Activated CD8-positive, alpha-beta memory T cell treated with anti-CD3 and anti-CD28 coated beads, Interleukin-2, amount 50 U/mL, for 48 hours (primary cell): ENCODE results near the gene ADAT2.
A peak's percentile ranks its signal among the peaks of the same experiment; 100 is the strongest.
"Not testable (repeated sequence)": the region's sequence is repeated elsewhere in the genome, so short reads cannot be mapped to it uniquely, and the experiment has no call there.

Source experiments
- DNase-seq: peaks from one replicate; pipeline ENCODE4 v3.0.0-alpha.2; 2020

Gene ADAT2

DNA sequence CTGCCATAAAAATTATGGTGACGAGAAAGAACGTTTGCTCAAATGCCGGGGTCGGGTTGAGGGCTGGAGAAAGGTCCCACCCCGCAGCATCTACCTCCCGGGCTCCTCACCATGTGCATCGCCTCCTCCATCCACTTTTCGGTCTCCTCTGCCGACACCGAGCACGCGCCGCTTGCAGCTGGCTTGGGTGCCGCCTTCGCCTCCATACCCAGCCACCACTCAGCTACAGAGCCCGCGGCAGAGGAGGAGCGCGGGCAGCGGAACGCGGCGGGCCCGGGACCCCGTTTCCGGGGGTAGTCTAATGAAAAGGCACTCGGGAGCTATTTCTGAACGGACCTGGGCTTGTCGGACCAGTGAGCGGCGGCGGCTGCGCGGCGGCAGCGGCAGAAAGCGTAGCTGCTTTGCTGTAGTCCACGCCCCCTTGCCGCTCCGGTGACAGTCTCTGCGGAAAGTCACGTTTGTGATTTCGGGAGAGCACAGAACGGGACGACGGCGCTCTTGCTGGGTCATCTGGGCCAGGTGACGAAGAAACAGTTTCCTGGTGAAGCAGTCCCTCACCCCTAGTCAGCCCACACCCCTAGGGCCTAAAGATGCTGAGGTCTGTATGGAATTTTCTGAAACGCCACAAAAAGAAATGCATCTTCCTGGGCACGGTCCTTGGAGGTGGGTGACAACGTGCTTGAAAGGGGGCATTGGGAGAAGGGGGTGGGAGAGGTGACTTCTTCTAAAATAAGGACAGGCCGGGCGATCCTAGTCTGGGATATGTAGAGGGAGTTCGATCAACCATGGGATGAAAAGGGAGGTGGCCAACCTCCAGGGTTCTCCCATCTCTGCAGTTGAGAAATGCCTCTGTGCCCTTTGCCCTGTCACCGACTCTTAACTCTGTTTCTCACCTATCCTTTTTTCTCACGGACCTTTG is at the start of gene ADAT2, which contains the start of gene PEX3:
TSS of gene ADAT2 (minus strand) at position 243 of the 919 bp plus-strand sequence. CDS start at position 206, 37 bp downstream.
TSS of gene PEX3 (plus strand) at position 353 of the 919 bp plus-strand sequence. CDS start at position 591, 238 bp downstream.
- peak; percentile 96 for DNase-seq

DNA sequence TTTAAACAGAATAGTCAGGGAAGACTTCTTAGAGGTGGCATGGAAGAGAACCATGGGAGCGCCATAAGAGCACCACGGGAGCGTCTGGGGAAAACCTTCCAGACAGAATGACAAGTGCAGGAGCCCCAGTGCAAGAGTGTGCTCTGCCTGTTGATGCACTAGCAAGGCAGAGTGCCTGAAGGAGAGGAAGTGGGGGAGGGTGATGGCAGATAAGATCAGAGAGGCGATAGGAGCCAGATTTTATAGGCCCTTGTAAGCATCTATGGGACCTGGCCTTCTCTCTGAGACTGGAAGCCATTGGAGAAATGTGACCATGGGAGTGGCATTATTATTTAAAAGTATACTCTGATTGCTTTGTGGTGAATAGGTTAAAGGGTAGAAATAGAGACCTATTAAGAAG is 47.9 kb upstream of the ADAT2 start:
- DNase-seq: no peak

- DNase-seq: no peak
These were observed 46.5 kb upstream of the ADAT2 start for GRCh38 chr6:143496974-143497373.

DNA sequence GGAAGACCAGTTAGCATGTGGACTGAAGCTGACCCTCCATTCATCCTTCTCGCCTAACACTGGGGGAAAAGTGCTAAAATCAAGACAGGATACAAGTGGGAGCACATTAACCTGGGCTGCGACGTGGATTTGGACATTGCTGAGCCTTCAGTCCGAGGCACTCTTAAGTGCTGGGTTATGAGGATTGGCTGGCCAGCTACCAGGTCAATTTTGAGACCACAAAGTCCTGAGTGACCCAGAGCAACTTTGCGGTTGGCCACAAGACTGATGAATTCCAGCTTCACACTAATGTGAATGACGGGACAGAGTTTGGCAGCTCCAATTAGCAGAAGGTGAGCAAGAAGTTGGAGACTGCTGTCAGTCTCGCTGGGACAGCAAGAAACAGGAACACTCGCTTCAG is 40.3 kb upstream of the ADAT2 start:
- DNase-seq: no peak

DNA sequence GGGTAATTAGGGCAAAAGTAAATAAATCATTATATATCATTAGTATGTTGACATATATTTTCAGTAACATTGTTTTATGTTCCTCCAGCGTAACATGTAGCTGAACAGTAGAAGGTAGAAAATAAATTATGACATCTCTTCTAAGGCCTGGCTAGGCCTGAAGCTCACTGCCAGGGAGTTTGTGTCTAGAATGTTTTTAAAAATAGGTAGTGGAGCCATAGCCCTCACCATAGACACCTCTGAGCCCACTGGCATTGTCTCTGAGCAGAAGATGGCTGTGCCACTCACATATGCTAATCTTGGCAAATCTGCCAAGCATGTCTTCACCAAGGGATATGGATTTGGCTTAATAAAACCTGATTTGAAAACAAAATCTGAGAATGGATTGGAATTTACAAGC is 39.7 kb upstream of the ADAT2 start:
- DNase-seq: no peak

DNA sequence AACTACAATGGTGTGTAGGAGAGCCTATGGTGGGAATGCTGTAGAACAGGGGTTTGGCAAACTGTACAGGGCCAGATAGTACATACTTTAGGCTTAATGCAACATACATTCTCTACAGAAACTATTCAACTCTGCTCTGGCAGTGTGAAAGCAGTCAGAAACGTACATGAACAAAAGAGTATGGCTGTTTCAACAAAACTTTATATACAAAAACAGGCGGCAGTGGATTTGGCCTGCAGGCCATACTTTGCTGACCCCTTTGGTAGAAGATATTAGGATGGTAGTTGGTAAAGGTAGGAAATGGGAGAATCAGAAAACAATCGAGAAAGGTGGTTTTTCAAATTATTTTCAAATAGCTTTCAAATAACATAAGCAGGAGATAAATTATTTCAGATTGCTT is 36.3 kb upstream of the ADAT2 start:
- no peak for DNase-seq

GRCh38 chr6:143485967-143486366 is 35.5 kb upstream of the ADAT2 start:
- no peak for DNase-seq

- DNase-seq: no peak
These were observed 32.1 kb upstream of the ADAT2 start for GRCh38 chr6:143482593-143482992.

DNA sequence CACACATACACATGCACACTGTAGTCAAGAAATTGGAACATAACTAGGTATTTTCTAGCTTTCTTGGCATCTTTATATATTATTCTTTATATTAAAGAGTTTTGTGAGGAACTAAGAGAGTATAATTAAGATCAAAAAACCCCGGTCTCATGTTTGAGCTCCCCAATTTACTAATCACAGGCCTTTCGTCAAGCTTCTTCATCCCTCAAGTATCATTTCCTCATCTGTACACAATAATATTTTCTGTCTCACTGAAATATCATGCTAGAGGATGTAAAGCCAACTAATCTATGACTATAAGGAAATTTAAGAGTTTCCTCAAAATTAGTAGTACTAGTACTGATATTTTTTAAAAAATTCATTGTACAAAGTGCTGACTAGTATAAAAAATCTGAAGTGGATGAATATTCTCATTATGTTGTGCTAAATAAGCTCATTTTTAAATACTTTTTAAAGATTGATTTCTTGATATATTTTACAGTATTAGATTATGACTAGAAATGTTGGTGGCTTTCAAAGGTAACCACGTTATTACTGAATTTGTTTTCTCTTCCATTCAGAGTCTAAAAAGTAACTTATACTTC is 28.1 kb upstream of the ADAT2 start:
- no peak for DNase-seq

GRCh38 chr6:143476545-143476944 is 26.1 kb upstream of the ADAT2 start:
- no peak for DNase-seq

DNA sequence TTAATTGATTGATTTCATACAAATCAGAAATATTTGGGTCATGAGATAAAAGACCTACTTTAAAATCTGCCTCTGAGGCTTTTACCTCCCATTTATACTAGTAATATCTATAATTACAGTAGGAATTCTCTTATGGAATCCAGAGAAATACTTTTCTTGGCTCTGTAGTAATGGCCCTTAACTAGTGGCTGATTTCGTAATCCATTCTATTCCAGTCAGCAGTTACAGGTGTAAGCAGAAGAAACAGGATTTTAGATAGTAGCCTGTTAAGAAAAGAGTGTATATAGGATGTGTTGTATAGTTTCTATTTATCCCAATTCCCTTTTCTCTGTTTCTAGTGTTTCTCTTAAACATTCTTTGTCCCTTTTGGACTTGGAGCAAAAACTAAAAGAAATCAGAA is 21.3 kb upstream of the ADAT2 start:
- DNase-seq: no peak

DNA sequence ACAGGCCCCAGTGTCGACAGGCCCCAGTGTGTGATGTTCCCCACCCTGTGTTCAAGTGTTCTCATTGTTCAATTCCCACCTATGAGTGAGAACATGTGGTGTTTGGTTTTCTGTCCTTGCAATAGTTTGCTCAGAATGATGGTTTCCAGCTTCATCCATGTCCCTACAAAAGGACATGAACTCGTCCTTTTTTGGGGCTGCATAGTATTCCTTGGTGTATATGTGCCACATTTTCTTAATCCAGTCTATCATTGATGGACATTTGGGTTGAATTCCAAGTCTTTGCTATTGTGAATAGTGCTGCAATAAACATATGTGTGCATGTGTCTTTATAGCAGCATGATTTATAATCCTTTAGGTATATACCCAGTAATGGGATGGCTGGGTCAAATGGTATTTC is 18.3 kb upstream of the ADAT2 start:
- DNase-seq: not testable (repeated sequence)

DNA sequence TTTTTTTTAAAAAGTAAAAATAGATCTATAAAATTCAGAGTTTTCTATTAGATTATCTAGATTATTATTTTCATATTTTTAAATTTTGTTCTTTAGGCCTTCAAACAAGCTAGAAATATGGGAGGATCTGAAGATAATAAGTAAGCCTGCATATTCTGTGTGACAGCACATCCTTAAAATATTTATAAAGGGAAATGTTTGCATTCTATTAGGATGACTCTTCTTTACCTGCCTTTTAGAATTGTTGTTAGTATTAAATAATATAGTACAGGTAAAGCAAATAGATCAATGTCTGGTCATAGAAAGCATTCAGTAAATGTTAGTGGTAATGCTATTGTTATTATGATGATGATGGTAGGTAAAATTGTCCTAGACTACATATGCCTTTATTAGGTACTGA is 17.5 kb upstream of the ADAT2 start:
- DNase-seq: no peak

GRCh38 chr6:143465546-143465945 is 15.1 kb upstream of the ADAT2 start:
- DNase-seq: no peak

GRCh38 chr6:143457563-143458359 is 7.3 kb upstream of the ADAT2 start:
- DNase-seq: no peak

DNA sequence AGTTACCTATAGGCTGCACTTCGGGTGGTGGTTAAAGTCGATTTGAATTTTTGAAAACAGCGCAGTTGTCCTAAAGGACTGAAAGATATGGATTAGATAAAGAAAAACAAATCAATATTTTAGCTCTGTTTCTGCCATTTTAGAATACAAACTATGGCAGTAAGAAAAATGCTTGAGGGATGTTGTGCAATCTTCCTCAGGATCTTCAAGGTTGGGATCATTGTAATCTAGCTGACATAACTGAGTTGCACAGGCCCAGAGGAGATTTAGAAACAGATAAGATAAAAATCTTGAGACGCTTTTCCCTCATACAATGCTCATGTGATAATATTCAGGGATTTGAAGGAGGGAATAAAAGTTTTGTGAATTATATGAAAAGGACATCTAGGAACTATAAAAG is 1.0 kb upstream of the ADAT2 start:
- DNase-seq: no peak

GRCh38 chr6:143449714-143450452 is 612 bp downstream of the ADAT2 start:
- peak; percentile 71 for DNase-seq

DNA sequence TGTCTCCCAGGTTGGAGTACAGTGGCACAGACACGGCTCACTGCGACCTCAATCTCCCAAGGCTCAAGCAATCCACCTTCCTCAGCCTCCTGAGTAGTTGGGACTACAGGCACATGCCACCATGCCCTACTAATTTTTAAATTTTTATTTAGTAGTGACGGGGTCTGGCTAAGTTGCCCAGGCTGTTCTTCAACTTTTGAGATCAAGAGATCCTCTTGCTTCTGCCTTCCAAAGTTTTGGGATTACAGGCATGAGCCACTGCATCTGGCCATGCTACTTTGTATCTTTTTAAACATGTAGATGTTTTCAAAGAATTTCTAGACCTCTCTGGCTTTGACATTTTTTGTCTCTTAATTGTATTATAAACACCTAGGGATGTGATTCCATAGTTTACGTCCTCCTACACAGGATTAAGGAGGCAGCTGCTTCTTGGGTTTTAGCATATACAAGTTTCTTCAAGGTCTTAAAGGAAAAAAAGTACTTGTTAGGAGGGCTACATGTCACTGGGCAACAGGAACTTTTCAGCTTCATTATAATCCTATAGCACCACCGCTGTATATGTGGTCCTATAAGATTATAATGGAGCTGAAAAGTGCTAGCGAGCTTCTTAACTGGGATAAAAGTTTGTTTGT is 1.3 kb downstream of the ADAT2 start:
- DNase-seq: no peak

DNA sequence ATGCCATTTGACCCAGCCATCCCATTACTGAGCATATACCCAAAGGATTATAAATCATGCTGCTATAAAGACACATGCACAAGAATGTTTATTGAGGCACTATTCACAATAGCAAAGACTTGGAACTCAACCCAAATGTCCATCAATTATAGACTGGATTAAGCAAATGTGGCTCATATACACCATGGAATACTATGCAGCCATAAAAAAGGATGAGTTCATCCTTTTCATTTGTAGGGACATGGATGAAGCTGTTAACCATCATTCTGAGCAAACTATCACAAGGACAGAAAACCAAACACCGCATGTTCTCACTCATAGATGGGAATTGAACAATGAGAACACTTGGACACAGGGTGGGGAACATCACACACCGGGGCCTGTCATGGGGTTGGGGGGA is 2.6 kb downstream of the ADAT2 start:
- not testable (repeated sequence) for DNase-seq

DNA sequence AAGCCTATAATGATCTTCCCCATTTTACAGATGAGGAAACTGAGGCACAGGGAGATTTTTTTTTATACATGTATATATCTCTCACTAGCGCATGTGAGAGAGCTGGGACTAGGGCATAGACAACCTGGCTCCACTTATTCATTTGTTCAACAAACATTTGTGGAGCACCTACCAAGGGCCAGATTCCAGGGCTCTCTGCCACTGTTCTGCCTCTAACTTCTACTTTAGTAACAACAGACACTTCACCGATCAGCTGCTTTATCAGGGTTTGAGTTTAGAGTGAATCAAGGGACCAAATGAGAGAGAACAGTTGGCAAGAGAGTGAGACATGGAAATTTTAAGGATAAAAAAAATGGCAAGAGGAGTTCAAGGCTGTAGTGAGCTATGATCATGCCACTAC is 7.4 kb downstream of the ADAT2 start:
- DNase-seq: no peak

DNA sequence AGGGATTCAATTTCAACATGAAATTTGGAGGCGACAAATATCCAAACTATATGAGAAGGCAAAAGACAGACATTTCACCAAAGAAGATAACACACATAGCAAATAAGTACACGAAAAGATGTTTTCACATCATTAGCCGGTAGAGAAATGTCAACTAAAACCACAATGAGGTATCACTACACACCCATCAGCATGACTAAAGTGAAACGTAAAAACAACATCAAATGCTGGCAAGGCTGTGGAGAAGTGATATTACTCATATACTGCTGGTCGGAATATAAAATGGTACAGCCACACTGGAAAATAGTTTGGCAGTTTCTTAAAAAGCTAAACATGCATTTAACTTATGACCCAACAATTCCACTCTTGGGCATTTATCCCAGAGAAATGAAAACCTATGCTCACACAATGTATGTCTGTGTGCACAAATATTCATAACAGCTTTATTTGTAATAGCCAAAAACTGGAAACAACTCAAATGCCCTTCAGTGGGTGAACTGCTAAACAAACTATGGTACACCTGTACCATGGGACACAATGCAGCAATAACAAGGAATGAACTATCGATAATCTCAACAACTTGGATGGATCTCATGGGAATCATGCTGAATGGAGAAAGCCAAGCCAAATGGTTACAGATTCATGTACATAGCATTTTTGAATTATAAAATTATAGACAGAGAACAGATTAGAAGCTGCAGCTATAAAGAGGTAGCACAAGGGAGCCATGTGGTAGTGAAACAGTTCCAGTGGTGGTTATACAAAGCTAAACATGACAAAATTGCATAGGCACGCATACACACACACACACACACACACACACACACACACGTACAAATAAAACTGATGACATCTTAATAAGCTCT is 8.6 kb downstream of the ADAT2 start:
- no peak for DNase-seq
